Duodenal mucosa (tissue), 2 donors: ENCODE results near the gene PCF11.
"Not testable (repeated sequence)": the region's sequence is repeated elsewhere in the genome, so short reads cannot be mapped to it uniquely, and the experiment has no call there.

Source experiments
- H3K27ac ChIP-seq: one replicate; pipeline ENCODE4 v1.7.0; 2013; ENCODE audit warnings: low read depth, low read length
- H3K27me3 ChIP-seq, 2 donors: one replicate each; pipeline ENCODE4 v1.7.0; 2013; ENCODE audit warnings: low read length in 2 of 2, control low read depth in 1 of 2; ENCODE audit not compliant: insufficient read depth in 2 of 2, control insufficient read depth in 1 of 2
- H3K36me3 ChIP-seq, 2 donors: one replicate each; pipeline ENCODE4 v1.7.0; 2013; ENCODE audit warnings: low read length in 2 of 2, control low read depth in 1 of 2; ENCODE audit not compliant: insufficient read depth in 2 of 2, control insufficient read depth in 1 of 2
- H3K4me1 ChIP-seq, 2 donors: one replicate each; pipeline ENCODE4 v1.7.0; 2013; ENCODE audit warnings: low read length in 2 of 2, control low read depth in 1 of 2; ENCODE audit not compliant: insufficient read depth in 2 of 2, control insufficient read depth in 1 of 2
- H3K4me3 ChIP-seq, 2 donors: one replicate each; pipeline ENCODE4 v1.7.0; 2013; ENCODE audit warnings: low read length in 2 of 2, low read depth in 1 of 2
- H3K9ac ChIP-seq, 2 donors: one replicate each; pipeline ENCODE4 v1.7.0; 2013; ENCODE audit warnings: low read length in 2 of 2, low read depth in 1 of 2
- H3K9me3 ChIP-seq, 2 donors: one replicate each; pipeline ENCODE4 v1.7.0; 2013; ENCODE audit warnings: low read length in 2 of 2, control low read depth in 1 of 2; ENCODE audit not compliant: control insufficient read depth in 1 of 2

PCF11 gene

GRCh38 chr11:83122766-83123165 lies 34.2 kb upstream of the PCF11 start:
- Histone ChIP-seq H3K36me3 (no peaks in the 10 kb centered on the region), H3K4me3 (no peak overlapping the region), H3K9ac (no peak overlapping the region), H3K9me3 (no peaks in the 10 kb centered on the region), H3K27ac (no peak overlapping the region), H3K27me3 (no peaks in the 10 kb centered on the region), H3K4me1 (peaks cover 9% of the 10 kb centered on the region in 2 donors)

GRCh38 chr11:83124636-83125424 lies 32.1 kb upstream of the PCF11 start:
- Histone ChIP-seq H3K4me1 (no peaks in the 10 kb centered on the region), H3K27me3 (no peaks in the 10 kb centered on the region), H3K27ac (no peak overlapping the region), H3K36me3 (no peaks in the 10 kb centered on the region), H3K9me3 (no peaks in the 10 kb centered on the region), H3K9ac (no peak overlapping the region), H3K4me3 (no peak overlapping the region)

- Histone ChIP-seq H3K9me3 (no peaks in the 10 kb centered on the region), H3K9ac (no peak overlapping the region), H3K4me1 (no peaks in the 10 kb centered on the region), H3K4me3 (no peak overlapping the region), H3K27me3 (no peaks in the 10 kb centered on the region), H3K27ac (no peak overlapping the region), H3K36me3 (no peaks in the 10 kb centered on the region)
Measured at GRCh38 chr11:83125577-83125976, 31.4 kb upstream of the PCF11 start.

- Histone ChIP-seq H3K9me3 (no peaks in the 10 kb centered on the region), H3K9ac (no peak overlapping the region), H3K4me3 (no peak overlapping the region), H3K27ac (no peak overlapping the region), H3K27me3 (no peaks in the 10 kb centered on the region), H3K36me3 (no peaks in the 10 kb centered on the region), H3K4me1 (no peaks in the 10 kb centered on the region)
Measured at GRCh38 chr11:83127310-83127637, 29.7 kb upstream of the PCF11 start.

GRCh38 chr11:83132191-83132590 lies 24.7 kb upstream of the PCF11 start:
- Histone ChIP-seq H3K9me3 (no peaks in the 10 kb centered on the region), H3K4me3 (no peak overlapping the region), H3K36me3 (no peaks in the 10 kb centered on the region), H3K4me1 (no peaks in the 10 kb centered on the region), H3K9ac (no peak overlapping the region), H3K27me3 (no peaks in the 10 kb centered on the region), H3K27ac (no peak overlapping the region)

GRCh38 chr11:83133266-83133665 lies 23.7 kb upstream of the PCF11 start:
- not testable (repeated sequence) for H3K27me3 ChIP-seq, H3K9me3 ChIP-seq, H3K9ac ChIP-seq, H3K4me3 ChIP-seq, H3K27ac ChIP-seq, H3K36me3 ChIP-seq, H3K4me1 ChIP-seq

GRCh38 chr11:83139310-83139709 lies 17.6 kb upstream of the PCF11 start:
- no peaks in the 10 kb centered on the region for H3K9me3 ChIP-seq
- no peaks in the 10 kb centered on the region for H3K4me1 ChIP-seq
- no peak overlapping the region for H3K9ac ChIP-seq
- H3K4me3 ChIP-seq, result no peak overlapping the region
- H3K27me3 ChIP-seq, result no peaks in the 10 kb centered on the region
- no peak overlapping the region for H3K27ac ChIP-seq
- no peaks in the 10 kb centered on the region for H3K36me3 ChIP-seq

GRCh38 chr11:83140691-83141455 lies 16.1 kb upstream of the PCF11 start:
- H3K4me1 ChIP-seq, result no peaks in the 10 kb centered on the region
- H3K9ac ChIP-seq, result no peak overlapping the region
- no peaks in the 10 kb centered on the region for H3K27me3 ChIP-seq
- H3K36me3 ChIP-seq, result no peaks in the 10 kb centered on the region
- H3K4me3 ChIP-seq, result no peak overlapping the region
- H3K9me3 ChIP-seq, result no peaks in the 10 kb centered on the region
- no peak overlapping the region for H3K27ac ChIP-seq

- Histone ChIP-seq H3K4me1 (no peaks in the 10 kb centered on the region), H3K27ac (no peak overlapping the region), H3K9ac (no peak overlapping the region), H3K9me3 (no peaks in the 10 kb centered on the region), H3K27me3 (no peaks in the 10 kb centered on the region), H3K4me3 (no peak overlapping the region), H3K36me3 (no peaks in the 10 kb centered on the region)
Measured at GRCh38 chr11:83147895-83148294, 9.0 kb upstream of the PCF11 start.

GRCh38 chr11:83150450-83150849 lies 6.5 kb upstream of the PCF11 start:
- Histone ChIP-seq H3K9me3 (no peaks in the 10 kb centered on the region), H3K36me3 (no peaks in the 10 kb centered on the region), H3K4me1 (peaks cover 0 to 1% of the 10 kb centered on the region in 2 donors), H3K4me3 (no peak overlapping the region), H3K27me3 (no peaks in the 10 kb centered on the region), H3K9ac (no peak overlapping the region), H3K27ac (no peak overlapping the region)
